Fibroblast of villous mesenchyme (primary cell): ENCODE results near the gene PCDHGA10. TPM values are rescaled to one million over a fixed set of nuclear protein-coding genes. Genes with fewer than 3 reads are reported as not detected.
"Not testable (repeated sequence)": the region's sequence is repeated elsewhere in the genome, so short reads cannot be mapped to it uniquely, and the experiment has no call there.

Source experiments
- DNase-seq: peaks from one replicate; pipeline ENCODE4 v3.0.0-alpha.2; 2010; ENCODE audit warnings: low read depth
- H3K4me3 ChIP-seq: 2 replicates; pipeline ENCODE4 v1.5.1; 2011; ENCODE audit warnings: low read depth, mild to moderate bottlenecking, low read length
- total RNA-seq: library from RNA; depleted of rRNA; stranded (reverse); fragments of >200 nt; gene quantifications from 2 replicates; pipeline ENCODE4 v1.2.3, GENCODE V29; 2012
- TF ChIP-seq, protein P1 (sequence below): IDR thresholded peaks from 2 replicates; pipeline ENCODE4 v1.5.1; 2012; ENCODE audit warnings: low read depth, mild to moderate bottlenecking, low read length; ENCODE audit not compliant: insufficient read depth

Gene PCDHGA10
- total RNA-seq, 1 donor = 11.7 TPM

DNA sequence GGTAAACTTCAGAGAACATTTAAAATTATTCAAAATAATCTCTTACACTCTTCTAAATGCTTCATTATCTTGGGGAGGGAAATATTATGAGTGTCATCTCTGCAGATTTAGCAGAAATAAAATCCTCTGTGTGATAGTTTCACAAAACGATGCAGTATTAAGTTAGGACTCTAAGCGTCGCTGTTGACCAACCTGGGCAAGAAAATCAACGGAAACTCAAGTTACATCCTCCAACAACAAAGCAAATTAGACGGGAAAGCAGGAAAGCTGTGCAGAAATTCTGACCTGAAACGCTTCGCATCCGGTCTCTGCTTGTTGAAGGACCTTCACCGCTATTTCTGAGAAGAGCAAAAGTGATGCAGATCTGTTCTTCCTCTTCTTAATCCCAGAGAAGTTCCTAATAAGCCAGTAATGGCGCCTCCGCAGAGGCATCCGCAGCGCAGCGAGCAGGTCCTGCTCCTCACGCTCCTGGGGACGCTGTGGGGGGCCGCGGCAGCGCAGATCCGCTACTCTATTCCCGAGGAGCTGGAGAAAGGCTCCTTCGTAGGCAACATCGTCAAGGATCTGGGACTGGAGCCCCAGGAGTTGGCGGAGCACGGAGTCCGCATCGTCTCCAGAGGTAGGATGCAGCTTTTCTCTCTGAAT is 39.0 kb upstream of the PCDHGA10 start, which contains the start of gene PCDHGA6:
TSS of gene PCDHGA6 (plus strand) at position 219 of the 645 bp plus-strand sequence. CDS start at position 412, 193 bp downstream.
- TF ChIP-seq, protein P1, sequence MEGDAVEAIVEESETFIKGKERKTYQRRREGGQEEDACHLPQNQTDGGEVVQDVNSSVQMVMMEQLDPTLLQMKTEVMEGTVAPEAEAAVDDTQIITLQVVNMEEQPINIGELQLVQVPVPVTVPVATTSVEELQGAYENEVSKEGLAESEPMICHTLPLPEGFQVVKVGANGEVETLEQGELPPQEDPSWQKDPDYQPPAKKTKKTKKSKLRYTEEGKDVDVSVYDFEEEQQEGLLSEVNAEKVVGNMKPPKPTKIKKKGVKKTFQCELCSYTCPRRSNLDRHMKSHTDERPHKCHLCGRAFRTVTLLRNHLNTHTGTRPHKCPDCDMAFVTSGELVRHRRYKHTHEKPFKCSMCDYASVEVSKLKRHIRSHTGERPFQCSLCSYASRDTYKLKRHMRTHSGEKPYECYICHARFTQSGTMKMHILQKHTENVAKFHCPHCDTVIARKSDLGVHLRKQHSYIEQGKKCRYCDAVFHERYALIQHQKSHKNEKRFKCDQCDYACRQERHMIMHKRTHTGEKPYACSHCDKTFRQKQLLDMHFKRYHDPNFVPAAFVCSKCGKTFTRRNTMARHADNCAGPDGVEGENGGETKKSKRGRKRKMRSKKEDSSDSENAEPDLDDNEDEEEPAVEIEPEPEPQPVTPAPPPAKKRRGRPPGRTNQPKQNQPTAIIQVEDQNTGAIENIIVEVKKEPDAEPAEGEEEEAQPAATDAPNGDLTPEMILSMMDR = peak; percentile 65
- peak within 1 kb of the TSS; percentile 44 for H3K4me3 ChIP-seq
- DNase-seq = peak; percentile 43

DNA sequence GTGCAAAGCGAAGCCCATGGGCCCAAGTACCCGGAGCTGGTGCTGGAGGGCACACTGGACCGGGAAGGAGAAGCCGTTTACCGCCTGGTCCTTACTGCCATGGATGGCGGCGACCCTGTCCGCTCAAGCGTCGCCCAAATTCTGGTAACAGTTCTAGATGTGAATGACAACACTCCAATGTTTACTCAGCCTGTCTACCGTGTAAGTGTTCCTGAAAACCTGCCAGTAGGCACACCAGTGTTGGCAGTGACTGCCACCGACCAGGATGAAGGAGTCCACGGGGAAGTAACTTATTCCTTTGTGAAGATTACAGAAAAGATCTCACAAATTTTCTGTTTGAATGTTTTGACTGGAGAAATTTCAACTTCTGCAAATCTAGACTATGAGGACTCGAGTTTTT is 38.2 kb upstream of the PCDHGA10 start:
- DNase-seq = no peak
- no peak overlapping the region for H3K4me3 ChIP-seq
- TF ChIP-seq, protein P1 = no peak

DNA sequence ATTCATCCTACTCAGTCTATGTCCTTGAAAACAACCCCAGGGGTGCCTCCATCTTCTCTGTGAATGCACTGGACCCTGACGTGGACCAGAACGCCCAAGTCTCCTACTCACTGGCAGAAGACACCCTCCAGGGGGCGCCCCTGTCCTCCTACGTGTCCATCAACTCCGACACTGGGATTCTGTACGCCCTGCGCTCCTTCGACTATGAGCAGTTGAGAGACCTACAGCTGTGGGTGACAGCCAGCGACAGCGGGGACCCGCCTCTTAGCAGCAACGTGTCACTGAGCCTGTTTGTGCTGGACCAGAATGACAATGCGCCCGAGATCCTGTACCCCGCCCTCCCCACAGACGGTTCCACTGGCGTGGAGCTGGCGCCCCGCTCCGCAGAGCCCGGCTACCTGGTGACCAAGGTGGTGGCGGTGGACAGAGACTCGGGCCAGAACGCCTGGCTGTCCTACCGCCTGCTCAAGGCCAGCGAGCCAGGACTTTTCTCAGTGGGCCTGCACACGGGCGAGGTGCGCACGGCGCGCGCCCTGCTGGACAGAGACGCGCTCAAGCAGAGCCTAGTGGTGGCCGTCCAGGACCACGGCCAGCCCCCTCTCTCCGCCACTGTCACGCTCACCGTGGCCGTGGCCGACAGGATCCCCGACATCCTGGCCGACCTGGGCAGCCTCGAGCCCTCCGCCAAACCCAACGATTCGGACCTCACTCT is 37.2 kb upstream of the PCDHGA10 start:
- not testable (repeated sequence) for H3K4me3 ChIP-seq, DNase-seq

- TF ChIP-seq, protein P1 = peak; percentile 68
- peak within 1 kb of the TSS; percentile 69 for H3K4me3 ChIP-seq
- DNase-seq = peak; percentile 54
Observed at GRCh38 chr5:141382469-141383294, 30.1 kb upstream of the PCDHGA10 start, which contains the start of gene PCDHGA7. PCDHGA7 (plus strand) TSS chr5:141382742; CDS start chr5:141382900, 158 bp downstream.

DNA sequence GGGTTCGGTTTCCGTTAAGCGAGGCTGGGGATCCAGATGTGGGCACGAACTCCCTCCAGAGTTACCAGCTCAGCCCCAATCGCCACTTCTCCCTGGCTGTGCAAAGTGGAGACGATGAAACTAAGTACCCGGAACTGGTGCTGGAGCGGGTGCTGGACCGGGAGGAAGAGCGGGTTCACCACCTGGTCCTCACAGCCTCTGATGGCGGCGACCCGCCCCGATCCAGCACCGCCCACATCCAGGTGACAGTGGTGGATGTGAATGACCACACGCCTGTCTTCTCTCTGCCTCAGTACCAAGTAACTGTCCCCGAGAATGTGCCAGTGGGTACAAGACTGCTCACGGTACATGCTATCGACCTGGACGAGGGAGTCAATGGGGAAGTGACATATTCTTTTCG is 29.4 kb upstream of the PCDHGA10 start:
- DNase-seq = no peak
- TF ChIP-seq, protein P1 = no peak
- H3K4me3 ChIP-seq = peak overlapping the region; percentile 69

GRCh38 chr5:141384471-141385267 is 28.1 kb upstream of the PCDHGA10 start:
- no peak overlapping the region for H3K4me3 ChIP-seq
- TF ChIP-seq, protein P1 = no peak
- DNase-seq = no peak
